IMR-90 (cell line): ENCODE results near the gene MRPL3. TPM values are rescaled to one million over a fixed set of nuclear protein-coding genes. Genes with fewer than 3 reads are reported as not detected.
"Not testable (repeated sequence)": the region's sequence is repeated elsewhere in the genome, so short reads cannot be mapped to it uniquely, and the experiment has no call there.

Source experiments
- ATAC-seq: fragments of 200-7000 bp; cut with Tn5 transposase; 2 replicates; pipeline ENCODE4 v1.9.1; 2020; ENCODE audit warnings: low read depth, mild to moderate bottlenecking, moderate library complexity
- BruUV-seq: library from RNA; stranded (reverse); fragments of 400-500 nt; replicated peaks from 2 replicates; lab custom pipeline; 2021; lab: Mats Ljungman, UMichigan
- CTCF ChIA-PET: fragments of 300-600 bp; formaldehyde crosslinking; extraction: SDS; loops from one replicate; lab custom pipeline; 2021; ENCODE audit warnings: antibody characterized with exemption; lab: Yijun Ruan, JAX
- POLR2A ChIA-PET: fragments of 300-600 bp; sonication (Branson Sonifier 250); formaldehyde crosslinking; loops from one replicate; lab custom pipeline; 2022; ENCODE audit warnings: antibody characterized with exemption; ENCODE audit not compliant: unreplicated experiment; lab: Charles Lee
- DNase-seq: peaks from one replicate; pipeline ENCODE4 v3.0.0; 2013
- H2AFZ ChIP-seq: replicated peaks from 2 replicates; pipeline ENCODE3; 2013; ENCODE audit warnings: low read length, mild to moderate bottlenecking; ENCODE audit not compliant: poor library complexity
- H2AK5ac ChIP-seq: 2 replicates; pipeline ENCODE4 v1.6.1; 2013; ENCODE audit warnings: low read depth, low read length, inconsistent platforms
- H2AK9ac ChIP-seq: replicated peaks from 2 replicates; pipeline ENCODE3; 2013; ENCODE audit warnings: mild to moderate bottlenecking, low read depth, low read length, moderate library complexity; ENCODE audit not compliant: poor library complexity
- H2BK120ac ChIP-seq: 2 replicates; pipeline ENCODE4 v1.6.1; 2013; ENCODE audit warnings: low read depth, low read length, inconsistent platforms
- H2BK15ac ChIP-seq: 3 replicates; pipeline ENCODE4 v1.6.1; 2013; ENCODE audit warnings: low read depth, low read length, inconsistent platforms
- H2BK20ac ChIP-seq: 2 replicates; pipeline ENCODE4 v1.6.1; 2013; ENCODE audit warnings: low read depth, mild to moderate bottlenecking, inconsistent platforms, low read length, moderate library complexity
- H2BK5ac ChIP-seq: 2 replicates; pipeline ENCODE4 v1.6.1; 2013; ENCODE audit warnings: mild to moderate bottlenecking, low read depth, low read length, inconsistent platforms; ENCODE audit not compliant: poor library complexity, severe bottlenecking
- H3K14ac ChIP-seq: replicated peaks from 2 replicates; pipeline ENCODE4 v1.6.1; 2013; ENCODE audit warnings: low read depth, low read length, inconsistent platforms
- H3K18ac ChIP-seq: 2 replicates; pipeline ENCODE4 v1.6.1; 2013; ENCODE audit warnings: low read depth, low read length, control low read depth
- H3K23ac ChIP-seq: 2 replicates; pipeline ENCODE4 v1.6.1; 2013; ENCODE audit warnings: low read depth, low read length, inconsistent platforms
- H3K27ac ChIP-seq: 2 replicates; pipeline ENCODE4 v1.5.1; 2013; ENCODE audit warnings: mild to moderate bottlenecking, control low read depth, low read length; ENCODE audit not compliant: insufficient read depth
- H3K27me3 ChIP-seq: 2 replicates; pipeline ENCODE4 v1.6.1; 2013; ENCODE audit warnings: low read length; ENCODE audit not compliant: control insufficient read depth, insufficient read depth
- H3K36me3 ChIP-seq: 2 replicates; pipeline ENCODE4 v1.6.1; 2013; ENCODE audit warnings: low read length, mixed read lengths; ENCODE audit not compliant: control insufficient read depth, insufficient read depth
- H3K4ac ChIP-seq: 2 replicates; pipeline ENCODE4 v1.6.1; 2013; ENCODE audit warnings: low read depth, low read length, inconsistent platforms
- H3K4me1 ChIP-seq: 2 replicates; pipeline ENCODE4 v1.6.1; 2013; ENCODE audit warnings: low read length, mixed read lengths; ENCODE audit not compliant: control insufficient read depth, insufficient read depth
- H3K4me2 ChIP-seq: 2 replicates; pipeline ENCODE4 v1.6.1; 2013; ENCODE audit warnings: low read depth, mild to moderate bottlenecking, control low read depth, low read length, moderate library complexity
- H3K4me3 ChIP-seq: 2 replicates; pipeline ENCODE4 v1.5.1; 2013; ENCODE audit warnings: low read depth, mild to moderate bottlenecking, control low read depth, low read length, moderate library complexity; ENCODE audit not compliant: insufficient read depth
- H3K56ac ChIP-seq: 2 replicates; pipeline ENCODE4 v1.6.1; 2013; ENCODE audit warnings: low read length, inconsistent platforms; ENCODE audit not compliant: insufficient read depth; ENCODE audit errors: extremely low read depth
- H3K79me1 ChIP-seq, 2 experiments: 2 replicates each; pipeline ENCODE4 v1.6.1; 2013; ENCODE audit warnings: low read length in 2 of 2, inconsistent platforms in 1 of 2, low read depth in 1 of 2
- H3K9ac ChIP-seq: 2 replicates; pipeline ENCODE4 v1.6.1; 2013; ENCODE audit warnings: low read depth, low read length, control low read depth
- H3K9me1 ChIP-seq: 2 replicates; pipeline ENCODE4 v1.6.1; 2013; ENCODE audit warnings: low read length, inconsistent platforms; ENCODE audit not compliant: insufficient read depth
- H3K9me3 ChIP-seq: 2 replicates; pipeline ENCODE4 v1.6.1; 2013; ENCODE audit warnings: low read length; ENCODE audit not compliant: control insufficient read depth, insufficient read depth
- H4K20me1 ChIP-seq: 2 replicates; pipeline ENCODE4 v1.6.1; 2013; ENCODE audit warnings: low read length, inconsistent platforms; ENCODE audit not compliant: insufficient read depth
- H4K5ac ChIP-seq: 2 replicates; pipeline ENCODE4 v1.6.1; 2013; ENCODE audit warnings: mild to moderate bottlenecking, low read depth, low read length, control low read depth
- H4K8ac ChIP-seq, 2 experiments: 2 replicates each; pipeline ENCODE4 v1.6.1; 2013; ENCODE audit warnings: low read depth in 2 of 2, low read length in 2 of 2, control low read depth in 1 of 2, inconsistent platforms in 1 of 2
- H4K91ac ChIP-seq: 2 replicates; pipeline ENCODE4 v1.6.1; 2013; ENCODE audit warnings: low read depth, low read length, inconsistent platforms; ENCODE audit not compliant: insufficient read depth
- WGBS, 2 experiments: methylation state at CpG; one replicate each; pipeline versions ENCODE4 v1.1.5 to v1.1.7; 2013; ENCODE audit warnings: missing lambda C conversion rate in 2 of 2; ENCODE audit not compliant: insufficient read length in 1 of 2; ENCODE audit errors: extremely low coverage in 2 of 2; 5-methylcytosine and 5-hydroxymethylcytosine counted together
- dilution Hi-C: fragments of 300-500 bp; cut with HindIII; formaldehyde crosslinking; loops from one replicate; pipeline ENCODE4 v1.14.3; 2018; ENCODE audit warnings: low sequenced_read_pairs; ENCODE audit not compliant: unreplicated experiment
- in situ Hi-C: fragments of 300-500 bp; cut with MboI; formaldehyde crosslinking; loops from 3 replicates; pipeline ENCODE4 v1.14.3; 2019; ENCODE audit warnings: low sequenced_read_pairs, inconsistent platforms, mixed read lengths
- intact Hi-C: fragments of 100-400 bp; cut with micrococcal nuclease; formaldehyde crosslinking; loops from 2 replicates; pipeline ENCODE4 v1.10.0; 2022
- polyA plus RNA-seq, 3 experiments: library from polyadenylated mRNA; depleted of rRNA; stranded (reverse); fragments of >200 nt; gene quantifications; 2 replicates each; pipeline ENCODE4 v1.2.3, GENCODE V29; 2012; ENCODE audit warnings: low replicate concordance in 1 of 3
- total RNA-seq: library from RNA; depleted of rRNA; stranded (reverse); fragments of >200 nt; gene quantifications from 2 replicates; pipeline ENCODE4 v1.2.3, GENCODE V29; 2012

Gene MRPL3
- total and polyA plus RNA-seq, 2 of the 4 experiments (the other 2 are of a cell fraction), result 107 to 206 TPM

GRCh38 chr3:131486545-131486944 lies 16.2 kb downstream of the MRPL3 start:
- H4K91ac ChIP-seq, H2BK20ac ChIP-seq, intact Hi-C loops, dilution Hi-C loops, H3K56ac ChIP-seq, H2BK15ac ChIP-seq, H3K27ac ChIP-seq, ATAC-seq, H3K4me2 ChIP-seq, H3K18ac ChIP-seq, BruUV-seq, H3K9me3 ChIP-seq, H2AK5ac ChIP-seq, H3K4me1 ChIP-seq, CTCF ChIA-PET, DNase-seq, H2BK120ac ChIP-seq, H3K9ac ChIP-seq, H3K36me3 ChIP-seq, H3K27me3 ChIP-seq, POLR2A ChIA-PET, H3K9me1 ChIP-seq, H3K23ac ChIP-seq, H4K8ac ChIP-seq, H3K4me3 ChIP-seq, H2BK5ac ChIP-seq, H3K14ac ChIP-seq, H2AFZ ChIP-seq, H2AK9ac ChIP-seq, H3K4ac ChIP-seq, H4K20me1 ChIP-seq, H4K5ac ChIP-seq: not testable (repeated sequence)
- H3K79me1 ChIP-seq, result peaks cover 9 to 11% of the 10 kb centered on the region in 2 experiments; a peak in 3 of 4 replicates
- no CpG with 5 or more reads among the region's 3 CpGs for WGBS, 2 experiments
- in situ Hi-C loops, result loop anchor here (25.0 kb wide), 2 partner anchors 449 to 749 kb away; partner anchors contain the start of genes ASTE1, NEK11 and PIK3R4
